Keratinocyte (primary cell): Measurements from ENCODE around the gene CISH.

Source experiments
- CTCF ChIP-seq, 3 experiments: IDR thresholded peaks in 1 of 3; conservative IDR thresholded peaks in 1 of 3; optimal IDR thresholded peaks in 1 of 3; 2 replicates in 2 of 3; 3 replicates in 1 of 3; pipeline versions ENCODE3 to v1.5.1; 2011; ENCODE audit warnings: low read length in 3 of 3, mild to moderate bottlenecking in 3 of 3, moderate library complexity in 2 of 3, control low read depth in 1 of 3, inconsistent platforms in 1 of 3; ENCODE audit not compliant: insufficient read depth in 2 of 3; ENCODE audit errors: extremely low read depth in 1 of 3
- EZH2 ChIP-seq: IDR thresholded peaks from one replicate; pipeline ENCODE4 v1.6.1; 2012; ENCODE audit warnings: inconsistent platforms, mild to moderate bottlenecking, low read length, moderate library complexity

GRCh38 chr3:50612970-50613846 lies 1.6 kb upstream of the CISH start:
- TF ChIP-seq EZH2 (no peak), CTCF (optimal IDR thresholded peaks at IDR 0.05 in 1 of 3, IDR thresholded peaks at IDR 0.05 in 1 of 3, conservative IDR thresholded peaks at IDR 0.05 in 1 of 3; ENCODE audit: extremely low read depth in 1 of 3, insufficient read depth in 2 of 3, low read length in 3 of 3) (no peak)
